RWPE1 (cell line): ENCODE data around the gene DENND2D.

Experiments used
- CTCF ChIA-PET: fragments of 350-600 bp; sonication (Branson Sonifier 250); formaldehyde crosslinking; extraction: SDS; loops from one replicate; lab custom pipeline; 2021; lab: Yijun Ruan, JAX
- POLR2A ChIA-PET: fragments of 400-600 bp; formaldehyde crosslinking; extraction: SDS; loops from one replicate; lab custom pipeline; 2020; ENCODE audit warnings: antibody characterized with exemption; ENCODE audit not compliant: low non-redundant PET; lab: Yijun Ruan, JAX
- DNase-seq: peaks from one replicate; pipeline ENCODE4 v3.0.0; 2012; ENCODE audit warnings: low spot score
- H3K27ac ChIP-seq: fragments of 450-650 bp; 2 replicates; pipeline ENCODE4 v1.5.1; 2017
- TF ChIP-seq, protein P1 (sequence below): fragments of 450-650 bp; conservative IDR thresholded peaks from 2 replicates; pipeline ENCODE4 v1.5.1; 2017; ENCODE audit warnings: low read depth, mild to moderate bottlenecking

Gene DENND2D, protein sequence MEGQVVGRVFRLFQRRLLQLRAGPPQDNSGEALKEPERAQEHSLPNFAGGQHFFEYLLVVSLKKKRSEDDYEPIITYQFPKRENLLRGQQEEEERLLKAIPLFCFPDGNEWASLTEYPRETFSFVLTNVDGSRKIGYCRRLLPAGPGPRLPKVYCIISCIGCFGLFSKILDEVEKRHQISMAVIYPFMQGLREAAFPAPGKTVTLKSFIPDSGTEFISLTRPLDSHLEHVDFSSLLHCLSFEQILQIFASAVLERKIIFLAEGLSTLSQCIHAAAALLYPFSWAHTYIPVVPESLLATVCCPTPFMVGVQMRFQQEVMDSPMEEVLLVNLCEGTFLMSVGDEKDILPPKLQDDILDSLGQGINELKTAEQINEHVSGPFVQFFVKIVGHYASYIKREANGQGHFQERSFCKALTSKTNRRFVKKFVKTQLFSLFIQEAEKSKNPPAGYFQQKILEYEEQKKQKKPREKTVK

DNA sequence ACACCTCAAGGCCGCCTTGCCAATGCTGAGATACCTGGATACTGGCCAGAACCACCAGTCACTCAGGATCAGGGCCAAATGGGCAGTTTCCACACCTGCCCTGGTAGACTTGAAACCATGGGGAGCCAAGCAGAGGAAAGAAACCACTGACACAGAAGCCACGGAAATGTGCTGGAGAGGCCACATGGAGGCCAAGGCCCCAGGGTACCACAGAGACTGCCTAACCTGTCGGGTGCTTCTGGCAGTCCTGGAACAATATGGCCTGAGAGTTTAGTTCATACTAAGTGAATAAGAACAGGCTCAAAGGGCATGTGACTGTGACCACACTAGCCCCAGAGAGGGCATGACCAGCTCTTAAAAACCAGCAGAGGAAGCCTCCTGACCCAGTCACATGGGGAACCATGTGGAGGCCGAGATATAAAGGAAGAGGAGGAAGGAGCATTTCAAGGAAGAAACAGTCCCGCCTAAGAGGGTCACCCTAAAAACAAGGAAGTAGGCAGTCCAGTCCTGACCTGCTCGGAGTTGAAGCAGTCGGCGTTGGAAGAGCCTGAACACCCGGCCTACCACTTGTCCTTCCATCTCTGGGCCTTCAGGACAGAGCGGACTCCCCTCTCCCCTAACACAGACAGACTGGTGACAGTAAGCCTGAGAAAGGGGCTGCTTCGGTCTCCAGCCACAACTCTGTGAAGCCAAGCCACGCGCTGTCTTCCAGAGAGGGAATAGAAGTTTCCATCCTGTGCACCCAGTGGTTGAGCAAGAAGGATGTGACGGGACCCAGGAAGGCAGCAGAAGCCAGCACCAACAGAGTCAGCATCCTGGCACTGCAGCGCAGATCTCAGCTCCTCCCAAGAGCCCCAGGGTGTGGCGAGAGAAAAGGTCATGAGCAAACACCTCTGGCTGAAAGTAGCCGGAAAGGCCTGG lies at the start of gene DENND2D:
Gene DENND2D, minus strand, starts transcription at position 766 of the 921 bp plus-strand sequence. Its CDS starts 187 bp downstream, at position 579.
- TF ChIP-seq, protein P1, sequence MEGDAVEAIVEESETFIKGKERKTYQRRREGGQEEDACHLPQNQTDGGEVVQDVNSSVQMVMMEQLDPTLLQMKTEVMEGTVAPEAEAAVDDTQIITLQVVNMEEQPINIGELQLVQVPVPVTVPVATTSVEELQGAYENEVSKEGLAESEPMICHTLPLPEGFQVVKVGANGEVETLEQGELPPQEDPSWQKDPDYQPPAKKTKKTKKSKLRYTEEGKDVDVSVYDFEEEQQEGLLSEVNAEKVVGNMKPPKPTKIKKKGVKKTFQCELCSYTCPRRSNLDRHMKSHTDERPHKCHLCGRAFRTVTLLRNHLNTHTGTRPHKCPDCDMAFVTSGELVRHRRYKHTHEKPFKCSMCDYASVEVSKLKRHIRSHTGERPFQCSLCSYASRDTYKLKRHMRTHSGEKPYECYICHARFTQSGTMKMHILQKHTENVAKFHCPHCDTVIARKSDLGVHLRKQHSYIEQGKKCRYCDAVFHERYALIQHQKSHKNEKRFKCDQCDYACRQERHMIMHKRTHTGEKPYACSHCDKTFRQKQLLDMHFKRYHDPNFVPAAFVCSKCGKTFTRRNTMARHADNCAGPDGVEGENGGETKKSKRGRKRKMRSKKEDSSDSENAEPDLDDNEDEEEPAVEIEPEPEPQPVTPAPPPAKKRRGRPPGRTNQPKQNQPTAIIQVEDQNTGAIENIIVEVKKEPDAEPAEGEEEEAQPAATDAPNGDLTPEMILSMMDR = no peak
- ChIA-PET CTCF (no interaction called here), POLR2A (no interaction called here)
- no peak for DNase-seq
- no peak within 1 kb of the TSS; the same call in 1 of the 2 replicates for H3K27ac ChIP-seq

DNA sequence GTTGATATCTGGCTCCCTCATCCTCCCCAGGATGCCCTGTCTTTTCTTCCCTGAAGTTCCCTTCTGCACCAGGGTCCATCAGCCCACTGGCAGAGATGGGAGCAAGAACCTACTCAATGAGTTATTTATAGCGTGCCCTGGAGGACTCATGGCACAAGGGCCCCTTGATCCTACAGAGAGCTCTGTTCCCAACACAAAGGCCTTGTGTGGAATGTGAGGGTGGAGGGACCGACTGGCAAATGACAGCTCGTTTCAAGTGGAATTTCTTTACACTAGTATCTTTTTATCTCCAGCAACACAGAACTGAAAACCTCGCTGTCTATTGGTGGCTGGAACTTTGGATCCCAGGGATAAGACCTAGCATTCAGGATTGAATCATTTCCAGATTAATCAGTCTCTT lies 49.5 kb upstream of the DENND2D start:
- DNase-seq = no peak
- no peak overlapping the region for H3K27ac ChIP-seq
- POLR2A ChIA-PET = no interaction called here
- TF ChIP-seq, protein P1 = no peak
- CTCF ChIA-PET = no interaction called here

DNA sequence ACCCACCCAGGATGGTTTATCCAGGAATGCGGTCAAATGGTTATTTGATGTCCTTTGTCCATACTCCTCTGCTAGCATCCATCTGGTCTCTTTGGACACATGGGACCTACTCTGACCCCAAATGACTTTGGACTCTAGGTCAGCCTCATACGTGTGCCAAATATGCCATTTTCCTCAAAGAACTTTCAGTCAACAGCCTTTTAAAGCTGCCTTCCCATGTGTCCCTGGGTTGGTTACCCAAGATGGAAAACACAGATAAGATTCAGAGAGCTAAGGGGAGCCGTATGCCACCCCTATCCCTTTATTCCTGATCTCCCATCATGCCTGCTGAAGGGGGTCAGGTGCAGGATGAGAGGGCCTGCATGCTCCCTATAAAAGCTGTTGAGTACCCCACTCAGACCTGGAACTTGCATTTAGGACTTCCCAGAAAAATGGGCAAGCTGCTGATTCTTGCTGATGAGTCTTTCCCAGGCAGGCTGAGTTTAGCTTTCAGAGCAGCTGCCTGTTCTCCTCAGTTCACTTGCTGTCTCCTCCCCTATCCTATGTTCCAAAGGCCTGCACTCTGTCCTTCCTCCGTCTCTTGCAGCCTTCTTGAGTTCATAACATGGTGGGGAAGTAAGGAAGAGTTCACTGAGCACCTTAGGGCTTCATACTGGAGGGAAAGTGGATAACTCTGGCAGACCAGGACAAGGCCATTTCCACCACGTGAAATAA lies 46.8 kb upstream of the DENND2D start:
- DNase-seq = no peak
- ChIA-PET POLR2A (interaction anchor here (0.6 kb wide), 1 partner anchor 385 kb away, joined by 3 read pairs; no protein-coding TSS in a partner anchor), CTCF (interaction anchor here (0.9 kb wide), 1 partner anchor 24 kb away, joined by 3 read pairs; no protein-coding TSS in a partner anchor)
- H3K27ac ChIP-seq = no peak overlapping the region
- TF ChIP-seq, protein P1 = no peak

DNA sequence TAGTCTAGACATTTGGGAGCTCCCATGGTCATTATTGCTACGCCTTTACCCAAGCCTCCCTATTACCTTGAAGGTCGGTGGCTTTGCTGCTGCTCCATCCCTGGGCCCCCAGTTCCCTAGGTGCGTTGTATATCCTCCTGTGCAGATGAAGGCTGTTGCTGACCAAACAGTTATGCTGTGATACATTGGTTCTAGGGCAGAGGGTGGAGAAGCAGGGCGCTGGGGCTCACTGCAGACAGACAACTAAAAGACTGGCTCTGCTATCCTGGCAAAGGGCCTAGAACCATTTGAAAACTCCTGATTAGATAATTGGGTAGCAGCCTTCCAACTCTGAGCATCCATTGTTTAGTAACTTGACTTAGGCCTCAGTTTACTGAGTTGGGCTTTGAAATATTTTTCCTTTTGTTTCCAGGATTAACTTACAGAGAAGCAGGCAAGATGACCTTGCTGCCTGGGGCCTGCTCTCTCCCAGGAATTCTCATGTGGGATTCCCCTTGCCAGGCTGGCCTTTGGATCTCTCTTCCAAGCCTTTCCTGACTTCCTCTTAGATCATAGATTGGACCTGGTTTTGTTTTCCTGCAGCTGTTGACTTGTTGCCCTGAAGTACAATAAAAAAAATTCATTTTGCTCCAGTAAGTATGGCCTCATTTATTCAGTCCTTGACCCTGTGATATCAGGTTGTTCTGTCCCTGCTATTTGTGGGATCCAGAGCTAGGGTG lies 42.5 kb upstream of the DENND2D start:
- TF ChIP-seq, protein P1 = no peak
- POLR2A ChIA-PET = no interaction called here
- no peak for DNase-seq
- H3K27ac ChIP-seq = no peak overlapping the region
- CTCF ChIA-PET = no interaction called here

DNA sequence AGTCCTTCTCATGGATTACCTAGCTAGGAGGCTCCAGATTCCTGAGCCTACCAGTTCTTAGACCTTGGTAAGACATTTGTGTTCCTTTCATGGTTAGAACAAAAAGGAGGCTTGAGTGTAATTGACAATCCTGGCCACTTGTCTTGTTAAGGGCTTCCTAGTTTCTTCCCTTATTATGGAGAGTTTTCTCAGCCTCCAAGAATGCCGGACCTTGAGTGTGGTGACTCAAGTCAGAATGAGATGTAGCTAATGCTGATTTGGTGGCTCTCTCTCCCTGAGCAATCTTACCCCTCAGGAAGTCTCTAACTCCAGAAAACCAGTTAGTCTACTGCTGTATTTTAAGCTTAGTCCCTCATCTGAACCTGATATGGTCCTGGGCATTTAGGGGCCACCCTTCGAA lies 41.4 kb upstream of the DENND2D start:
- POLR2A ChIA-PET = no interaction called here
- TF ChIP-seq, protein P1 = no peak
- CTCF ChIA-PET = interaction anchor here (0.7 kb wide), 1 partner anchor 1286 kb away, joined by 3 read pairs; no protein-coding TSS in a partner anchor

More for the DNA sequence above, 41.4 kb upstream of the DENND2D start:
- H3K27ac ChIP-seq = no peak overlapping the region
- no peak for DNase-seq
